ENCODE data around the gene FHL2. TPM values are rescaled to one million over a fixed set of nuclear protein-coding genes. Genes with fewer than 3 reads are reported as not detected.

The FHL2 gene, protein sequence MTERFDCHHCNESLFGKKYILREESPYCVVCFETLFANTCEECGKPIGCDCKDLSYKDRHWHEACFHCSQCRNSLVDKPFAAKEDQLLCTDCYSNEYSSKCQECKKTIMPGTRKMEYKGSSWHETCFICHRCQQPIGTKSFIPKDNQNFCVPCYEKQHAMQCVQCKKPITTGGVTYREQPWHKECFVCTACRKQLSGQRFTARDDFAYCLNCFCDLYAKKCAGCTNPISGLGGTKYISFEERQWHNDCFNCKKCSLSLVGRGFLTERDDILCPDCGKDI
- 100 to 1,000 TPM in 1 of 4 donors, 10 to 100 TPM in 3; 56.1 to 140 (median 89.2) TPM for total RNA-seq

DNA sequence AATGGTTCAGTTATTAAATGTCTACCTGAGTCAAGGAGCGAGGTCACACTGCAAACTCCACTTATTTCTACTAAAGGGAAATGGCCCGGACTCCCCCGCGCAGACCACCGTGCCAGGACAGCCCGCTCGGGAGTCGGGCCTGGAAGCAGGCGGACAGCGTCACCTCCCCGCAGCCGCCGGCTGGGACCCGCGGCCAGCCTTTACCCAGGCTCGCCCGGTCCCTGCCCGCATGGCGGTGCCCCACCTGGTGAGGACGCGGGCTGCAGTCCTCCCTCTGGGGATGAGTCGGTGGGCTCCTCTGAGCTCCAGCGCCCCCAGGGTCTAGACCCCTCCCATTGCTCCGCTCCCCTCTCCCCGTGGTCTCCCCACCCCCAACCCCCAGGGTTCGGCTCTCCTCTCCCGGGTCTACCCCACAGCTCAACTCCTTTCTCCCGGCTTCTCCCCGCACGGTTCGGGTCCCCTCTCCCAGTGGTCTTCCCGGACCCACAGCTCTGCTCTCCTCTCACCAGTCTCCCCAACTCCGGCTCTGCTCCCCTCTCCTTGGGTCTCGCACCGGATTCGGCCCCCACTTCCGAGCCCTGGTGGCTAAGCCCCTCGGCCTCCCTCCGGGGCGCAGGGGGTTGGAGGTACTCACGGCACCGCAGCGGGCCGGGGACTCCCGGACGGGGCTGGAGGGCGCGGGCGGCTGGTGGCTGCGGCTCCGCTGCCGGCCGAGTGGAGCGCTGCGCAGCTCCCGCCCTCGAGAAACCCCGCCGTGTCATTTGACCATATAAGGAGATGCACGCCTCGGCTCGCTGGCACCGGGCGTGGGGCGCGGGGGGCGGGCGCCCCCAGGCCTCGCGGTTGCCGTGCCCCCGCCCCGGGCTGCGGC, at the start of gene FHL2:
FHL2 (minus strand) TSS at position 716 of the 871 bp plus-strand sequence. CDS start 12,535 bp downstream, outside the sequence.
- WGBS, 2 donors (ENCODE audit: low coverage in 1 of 2): 3 to 4% methylated on average over 4 to 49 of the region's 74 CpGs

DNA sequence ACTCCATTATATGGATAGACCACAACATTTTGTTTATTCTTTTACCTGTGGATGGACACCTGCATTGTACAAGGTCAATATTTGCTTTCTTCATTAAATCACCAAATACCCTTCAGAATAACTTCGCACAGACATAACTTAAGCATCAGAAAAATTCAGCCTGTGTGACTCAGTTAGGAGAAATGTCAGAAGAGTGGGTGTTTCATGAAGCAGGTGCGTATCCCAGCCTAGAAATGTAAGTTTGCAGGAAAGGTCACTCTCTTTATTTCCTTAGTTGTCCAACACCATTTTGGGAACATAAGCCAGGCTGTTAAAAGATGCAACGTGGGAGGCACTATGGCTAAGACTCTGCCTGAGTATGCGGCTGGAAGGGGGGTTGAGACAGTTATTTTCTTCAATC, 48.6 kb upstream of the FHL2 start:
- TF ChIP-seq CTCF (IDR thresholded peaks at IDR 0.05): no peak
- TF ChIP-seq EP300 (IDR thresholded peaks at IDR 0.05; ENCODE audit: low read depth): no peak
- TF ChIP-seq POLR2A (IDR thresholded peaks at IDR 0.05): no peak
- TF ChIP-seq POLR2AphosphoS5 (IDR thresholded peaks at IDR 0.05): no peak

More for the DNA sequence above, at the start of gene FHL2:
- Histone ChIP-seq H3K4me3 (peak within 1 kb of the TSS; percentile 61 to 76 (median 70)), H3K36me3 (no peaks in the 10 kb centered on the region), H3K9me3 (no peaks in the 10 kb centered on the region), H3K4me1 (peaks cover 0 to 51% (median 24%) of the 10 kb centered on the region in 4 donors), H3K27me3 (no peaks in the 10 kb centered on the region), H3K27ac (peak within 1 kb of the TSS; percentile 85 to 95 (median 93))
- DNase-seq: peak; percentile 78
- in situ Hi-C loops (cut with MboI; ENCODE audit: low pct_ligation_motif_present in 1 of 4, low pct_unique_long_range_greater_than_20kb in 1 of 4, low sequenced_read_pairs in 3 of 4) (no loop called here), intact Hi-C loops (cut with DNase I; ENCODE audit: low total_unique reads) (loop anchor here (10.0 kb wide), 1 partner anchor 46 kb away; no protein-coding TSS in a partner anchor)
- TF ChIP-seq EP300 (IDR thresholded peaks at IDR 0.05; ENCODE audit: low read depth): no peak
- TF ChIP-seq CTCF (IDR thresholded peaks at IDR 0.05): peak; percentile 38 to 78 (median 54)
- TF ChIP-seq POLR2AphosphoS5 (IDR thresholded peaks at IDR 0.05): peak; percentile 80 to 95 (median 95)
- peak; percentile 96 for TF ChIP-seq POLR2A (IDR thresholded peaks at IDR 0.05)

DNA sequence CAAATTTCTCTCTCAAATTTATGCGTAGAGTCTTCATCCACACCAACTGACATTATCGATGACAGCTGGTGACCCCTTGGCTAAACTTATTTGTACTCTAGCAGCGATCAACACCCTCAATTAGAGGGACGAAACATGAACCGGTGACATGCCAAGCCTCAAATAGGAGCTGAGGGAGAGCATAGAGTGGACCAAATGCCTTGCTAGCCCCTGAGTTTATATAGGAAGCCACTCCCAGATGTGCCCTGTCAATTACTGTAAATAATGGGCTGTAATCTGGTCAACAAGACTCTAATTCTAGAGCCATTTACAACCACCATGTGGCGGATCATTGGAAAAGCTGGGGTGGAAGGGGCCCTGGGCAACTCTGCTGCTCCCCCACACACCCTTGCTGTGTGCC, 47.6 kb upstream of the FHL2 start:
- in situ Hi-C loops (cut with MboI; ENCODE audit: low pct_ligation_motif_present in 1 of 4, low pct_unique_long_range_greater_than_20kb in 1 of 4, low sequenced_read_pairs in 3 of 4) (no loop called here), intact Hi-C loops (cut with DNase I; ENCODE audit: low total_unique reads) (loop anchor here (10.0 kb wide), 1 partner anchor 52 kb away; the partner anchor contains the start of gene FHL2)
- peaks cover 9 to 47% (median 18%) of the 10 kb centered on the region in 4 donors for H3K4me1 ChIP-seq
- TF ChIP-seq CTCF (IDR thresholded peaks at IDR 0.05): no peak
- no peak for TF ChIP-seq EP300 (IDR thresholded peaks at IDR 0.05; ENCODE audit: low read depth)
- no peak for TF ChIP-seq POLR2A (IDR thresholded peaks at IDR 0.05)
- TF ChIP-seq POLR2AphosphoS5 (IDR thresholded peaks at IDR 0.05): no peak
- DNase-seq: no peak
- H3K36me3 ChIP-seq: no peaks in the 10 kb centered on the region
- H3K27ac ChIP-seq: no peak overlapping the region
- 92% methylated on average over 6 of the region's 6 CpGs; no CpG with 5 or more reads in 1 of the 2 donors for WGBS, 2 donors (ENCODE audit: low coverage in 1 of 2)
- H3K4me3 ChIP-seq: no peak overlapping the region
- no peaks in the 10 kb centered on the region for H3K9me3 ChIP-seq
- no peaks in the 10 kb centered on the region for H3K27me3 ChIP-seq

More for the DNA sequence above, 48.6 kb upstream of the FHL2 start:
- in situ Hi-C loops (cut with MboI; ENCODE audit: low pct_ligation_motif_present in 1 of 4, low pct_unique_long_range_greater_than_20kb in 1 of 4, low sequenced_read_pairs in 3 of 4): no loop called here
- H3K9me3 ChIP-seq: no peaks in the 10 kb centered on the region
- H3K36me3 ChIP-seq: no peaks in the 10 kb centered on the region
- no peak overlapping the region for H3K4me3 ChIP-seq
- intact Hi-C loops (cut with DNase I; ENCODE audit: low total_unique reads): loop anchor here (10.0 kb wide), 1 partner anchor 53 kb away; the partner anchor contains the start of gene FHL2
- H3K27ac ChIP-seq: peak overlapping the region in 3 of 4 donors; percentile 74 to 79 (median 75)
- WGBS, 2 donors (ENCODE audit: low coverage in 1 of 2): 86 to 90% methylated on average over 2 to 4 of the region's 4 CpGs
- peaks cover 9 to 46% (median 18%) of the 10 kb centered on the region in 4 donors for H3K4me1 ChIP-seq
- H3K27me3 ChIP-seq: no peaks in the 10 kb centered on the region
- DNase-seq: no peak

- in situ Hi-C loops (cut with MboI; ENCODE audit: low pct_ligation_motif_present in 1 of 4, low pct_unique_long_range_greater_than_20kb in 1 of 4, low sequenced_read_pairs in 3 of 4) (no loop called here), intact Hi-C loops (cut with DNase I; ENCODE audit: low total_unique reads) (loop anchor here (10.0 kb wide), 1 partner anchor 51 kb away; the partner anchor contains the start of gene FHL2)
- Histone ChIP-seq H3K4me3 (no peak overlapping the region), H3K4me1 (peaks cover 9 to 47% (median 18%) of the 10 kb centered on the region in 4 donors), H3K9me3 (no peaks in the 10 kb centered on the region), H3K27me3 (no peaks in the 10 kb centered on the region), H3K36me3 (no peaks in the 10 kb centered on the region), H3K27ac (no peak overlapping the region)
- no peak for DNase-seq
- 80 to 82% methylated on average over 9 of the region's 9 CpGs for WGBS, 2 donors (ENCODE audit: low coverage in 1 of 2)
- TF ChIP-seq EP300 (IDR thresholded peaks at IDR 0.05; ENCODE audit: low read depth) (no peak), POLR2A (IDR thresholded peaks at IDR 0.05) (no peak), POLR2AphosphoS5 (IDR thresholded peaks at IDR 0.05) (no peak), CTCF (IDR thresholded peaks at IDR 0.05) (no peak)
Measured at GRCh38 chr2:105445976-105446375, 47.1 kb upstream of the FHL2 start.
